HG02970 (cell line): ENCODE measurements around the gene STK35.

ENCODE experiments used
- ATAC-seq: cut with Tn5 transposase; IDR thresholded peaks from one replicate; pipeline ENCODE4 v1.9.1; 2021; ENCODE audit warnings: mild to moderate bottlenecking, moderate library complexity, moderate number of reproducible peaks; ENCODE audit not compliant: unreplicated experiment, low FRiP score

The STK35 gene

GRCh38 chr20:2132461-2132901 lies 30.9 kb downstream of the STK35 start:
- ATAC-seq: no peak

DNA sequence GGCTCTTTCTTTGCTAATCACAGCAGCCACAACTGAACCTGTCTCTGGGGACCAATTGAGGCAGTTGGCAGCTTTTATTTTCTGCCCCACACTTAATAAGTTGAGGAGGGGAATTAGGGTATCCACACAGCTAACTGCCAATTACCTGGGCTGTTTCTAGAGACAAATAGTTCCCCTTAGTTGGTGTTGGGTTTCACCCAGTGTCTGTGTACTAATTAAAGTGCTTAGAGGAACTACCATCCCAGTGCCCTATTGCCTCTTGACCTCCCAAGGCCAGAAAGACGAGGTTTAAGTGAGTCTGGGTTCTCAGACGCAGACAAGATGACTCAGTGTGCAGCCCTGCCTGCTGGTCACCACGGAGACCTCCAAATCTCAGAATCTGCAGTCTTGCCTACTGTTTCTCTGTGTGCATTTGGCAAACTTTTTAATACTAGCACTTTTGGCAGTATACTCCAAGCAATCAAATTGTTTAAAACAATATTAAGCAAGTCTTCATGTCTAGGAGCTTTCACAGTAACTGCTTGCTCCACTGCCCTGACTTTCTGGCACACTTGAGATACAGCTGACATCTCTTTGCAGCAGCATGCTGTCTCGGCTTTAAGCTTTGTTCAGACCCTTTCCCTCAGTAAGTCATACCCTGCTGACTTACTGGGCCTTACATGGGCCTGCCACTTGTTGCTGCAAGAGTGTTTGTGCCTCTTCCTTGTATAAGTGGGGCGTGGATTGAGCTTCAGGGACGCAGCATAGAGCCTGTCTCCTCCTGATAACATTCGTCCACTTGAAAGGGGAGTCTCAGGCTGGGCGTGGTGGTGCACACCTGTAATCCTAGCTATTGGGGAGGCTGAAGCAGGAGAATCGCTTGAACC lies 31.9 kb downstream of the STK35 start:
- ATAC-seq: no peak

GRCh38 chr20:2135013-2135412 lies 33.4 kb downstream of the STK35 start:
- ATAC-seq: no peak

DNA sequence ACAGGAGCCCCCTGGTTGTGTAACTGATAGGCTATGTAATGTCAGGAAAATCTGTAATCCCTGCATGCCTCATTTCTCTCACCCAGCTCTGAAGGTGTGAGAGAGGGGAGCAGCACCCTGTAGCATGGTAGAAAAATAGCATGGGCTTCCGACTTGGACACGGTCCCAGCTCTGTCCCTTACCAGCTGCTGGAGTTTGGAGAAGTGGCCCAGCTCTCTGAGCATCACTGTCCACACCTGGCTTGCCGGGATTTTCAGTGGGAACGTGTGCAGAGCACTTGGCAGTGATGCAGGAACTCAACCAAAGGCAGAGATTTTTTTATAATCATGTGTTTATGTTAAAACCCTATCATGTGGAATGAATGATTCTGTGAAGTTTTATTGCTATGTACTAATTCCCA lies 34.6 kb downstream of the STK35 start:
- no peak for ATAC-seq

GRCh38 chr20:2137552-2138201 lies 36.0 kb downstream of the STK35 start:
- no peak for ATAC-seq

- ATAC-seq: no peak
Measured at GRCh38 chr20:2138396-2138795, 36.8 kb downstream of the STK35 start.

- no peak for ATAC-seq
Measured at GRCh38 chr20:2139250-2139649, 37.6 kb downstream of the STK35 start.

DNA sequence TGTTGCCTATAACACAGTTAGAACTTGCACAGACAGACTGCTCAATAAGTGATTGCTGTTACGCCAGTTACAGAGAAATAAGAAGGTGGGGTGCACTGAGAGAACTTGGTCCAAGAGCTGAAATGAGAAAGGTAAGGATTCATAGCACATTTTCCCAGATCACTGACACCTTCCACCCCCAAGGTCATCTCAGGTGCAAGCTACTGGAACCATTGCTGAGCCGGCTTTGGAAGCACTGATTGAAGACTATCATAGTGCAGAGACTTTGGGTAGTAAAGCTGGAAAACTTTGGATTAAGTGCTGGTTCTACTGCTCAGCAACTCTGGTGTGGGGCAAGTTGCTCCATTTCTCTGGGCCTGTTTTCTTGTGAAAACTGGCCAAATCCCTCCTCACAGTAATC lies 38.1 kb downstream of the STK35 start:
- no peak for ATAC-seq

GRCh38 chr20:2140561-2140960 lies 38.9 kb downstream of the STK35 start:
- ATAC-seq: no peak

DNA sequence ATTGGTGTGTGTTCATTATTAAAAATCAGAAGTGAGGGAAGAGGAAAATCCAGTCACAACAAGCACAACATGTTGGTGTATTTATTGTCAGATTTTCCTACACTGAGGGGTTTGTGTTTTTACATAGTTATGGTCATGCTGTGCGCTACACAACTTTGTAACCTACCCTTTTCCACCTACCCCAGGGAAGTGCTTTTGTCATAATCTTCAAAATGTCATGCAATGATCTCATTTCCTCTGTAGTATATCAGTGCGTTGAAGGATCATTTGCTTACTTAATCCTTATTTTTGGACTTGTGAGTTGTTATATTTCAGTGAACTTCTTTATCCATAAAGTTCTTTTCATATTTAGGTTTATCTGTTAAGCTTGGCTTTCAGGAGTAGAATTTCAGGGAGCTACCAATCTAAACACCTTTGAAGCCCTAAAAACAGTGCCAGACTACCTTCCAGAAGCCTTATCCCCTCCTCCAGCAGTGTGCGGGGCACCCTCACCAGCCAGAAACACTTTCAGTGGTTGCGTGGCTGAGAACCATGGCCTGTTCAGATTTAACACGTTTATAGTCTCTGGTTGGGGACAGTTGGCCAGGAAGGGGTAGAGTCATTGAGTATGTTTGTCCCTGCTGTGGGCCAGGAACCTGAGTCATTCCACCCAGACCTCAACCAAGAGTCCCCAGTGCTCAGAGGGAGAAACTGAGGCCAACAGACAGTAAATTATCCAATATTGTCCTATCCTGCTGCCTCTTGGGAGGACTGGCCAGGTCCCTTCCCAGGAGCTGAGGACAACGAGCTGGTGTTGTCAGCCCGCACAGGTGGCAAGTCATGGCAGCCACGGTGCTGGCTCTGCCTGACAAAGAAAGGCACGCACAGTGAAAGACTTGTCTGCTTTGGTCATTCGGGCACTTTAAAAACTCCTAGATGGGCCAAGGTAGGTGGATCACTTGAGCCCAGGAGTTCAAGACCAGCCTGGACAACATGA lies 40.3 kb downstream of the STK35 start:
- ATAC-seq: no peak

DNA sequence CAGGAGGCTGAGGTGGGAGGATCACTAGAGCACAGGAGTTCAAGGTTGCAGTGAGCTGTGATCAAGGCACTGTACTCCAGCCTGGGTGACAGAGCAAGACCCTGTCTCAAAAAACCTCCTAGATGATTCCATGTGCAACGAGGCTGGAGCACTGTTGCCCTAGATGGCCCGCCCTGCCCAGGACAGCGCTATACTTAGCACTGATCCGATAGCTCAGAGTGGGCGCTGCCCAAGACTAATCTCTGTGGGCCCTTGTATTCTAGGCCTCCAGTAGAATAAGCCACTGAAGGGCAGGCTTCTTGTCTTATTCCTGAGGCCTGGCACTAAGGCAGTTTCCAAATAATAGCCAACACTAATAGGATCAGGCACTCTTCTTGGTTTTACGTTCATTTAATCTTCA lies 41.0 kb downstream of the STK35 start:
- no peak for ATAC-seq

- ATAC-seq: no peak
Measured at GRCh38 chr20:2143594-2143993, 42.0 kb downstream of the STK35 start.

DNA sequence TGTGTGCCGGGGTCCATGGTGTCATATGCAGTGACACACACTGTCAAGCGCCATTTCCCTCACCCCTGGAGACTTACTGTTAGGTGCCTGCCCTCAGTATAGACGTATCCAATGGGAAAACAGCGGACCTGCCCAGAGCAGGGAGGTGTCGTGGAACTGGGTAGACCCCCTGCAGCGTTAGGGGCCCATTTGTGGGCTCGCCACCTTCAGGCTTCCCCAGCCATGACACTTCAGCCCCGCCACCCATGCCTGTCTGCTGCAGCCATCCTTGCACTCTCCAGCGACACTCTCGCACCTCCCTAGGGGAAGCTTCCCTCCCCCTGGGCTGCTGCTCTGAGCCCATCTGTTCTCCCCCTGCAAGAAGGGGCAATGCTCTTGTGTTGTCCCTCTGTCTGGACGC lies 43.2 kb downstream of the STK35 start:
- ATAC-seq: no peak

- ATAC-seq: no peak
Measured at GRCh38 chr20:2145376-2145775, 43.7 kb downstream of the STK35 start.

GRCh38 chr20:2146080-2146867 lies 44.6 kb downstream of the STK35 start:
- ATAC-seq: no peak

- ATAC-seq: no peak
Measured at GRCh38 chr20:2149507-2149906, 47.9 kb downstream of the STK35 start.

GRCh38 chr20:2150660-2151059 lies 49.0 kb downstream of the STK35 start:
- no peak for ATAC-seq

- no peak for ATAC-seq
Measured at GRCh38 chr20:2151858-2152281, 50.2 kb downstream of the STK35 start.

GRCh38 chr20:2152317-2152716 lies 50.7 kb downstream of the STK35 start:
- no peak for ATAC-seq

DNA sequence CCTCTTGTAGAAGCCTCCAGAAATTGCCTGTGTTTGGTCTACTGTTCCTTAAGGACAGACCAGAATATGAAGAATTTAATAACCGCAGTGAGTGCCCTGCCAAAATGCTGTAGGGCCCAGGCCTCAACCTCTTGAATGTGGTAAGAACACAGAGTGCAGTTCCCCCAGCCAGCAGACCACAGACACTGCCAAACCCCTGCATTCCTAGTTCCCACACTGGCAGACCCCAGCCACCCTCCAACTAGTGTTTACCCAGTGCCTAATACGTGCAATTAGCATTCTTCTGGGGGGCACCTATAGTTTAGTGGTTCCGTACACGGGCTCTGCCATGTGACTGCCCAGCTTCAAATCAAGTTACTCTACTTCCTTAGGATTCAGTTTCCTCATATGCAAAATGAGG lies 51.7 kb downstream of the STK35 start:
- ATAC-seq: no peak
